GM23338 (cell line): ENCODE results near the gene SLC25A26.

ENCODE experiments used
- CREB1 ChIP-seq: fragments of 250-450 bp; sonication (Bioruptor Pico); IDR thresholded peaks from 2 replicates; pipeline ENCODE4 v1.5.0; 2020; ENCODE audit warnings: low read depth, mild to moderate bottlenecking, moderate library complexity
- ETS1 ChIP-seq: IDR thresholded peaks from 2 replicates; pipeline ENCODE4 v1.6.1; 2016; ENCODE audit warnings: antibody characterized with exemption
- EZH2 ChIP-seq: fragments of 200-600 bp; sonication (generic); IDR thresholded peaks from one replicate; pipeline ENCODE4 v1.8.0; 2017; ENCODE audit warnings: antibody characterized with exemption, mild to moderate bottlenecking, low read depth; ENCODE audit not compliant: unreplicated experiment
- EZH2phosphoT487 ChIP-seq: fragments of 200-600 bp; sonication (generic); IDR thresholded peaks from one replicate; pipeline ENCODE4 v1.8.1; 2018; ENCODE audit warnings: antibody characterized with exemption; ENCODE audit not compliant: unreplicated experiment
- JUNB ChIP-seq: IDR thresholded peaks from one replicate; pipeline ENCODE4 v1.6.1; 2016; ENCODE audit warnings: antibody characterized with exemption; ENCODE audit not compliant: unreplicated experiment
- NANOG ChIP-seq: IDR thresholded peaks from 2 replicates; pipeline ENCODE4 v1.6.1; 2016; ENCODE audit warnings: antibody characterized with exemption, borderline replicate concordance
- POLR2AphosphoS5 ChIP-seq: IDR thresholded peaks from 2 replicates; pipeline ENCODE4 v1.6.1; 2016; ENCODE audit warnings: antibody characterized with exemption, low read depth
- STAT1 ChIP-seq: IDR thresholded peaks from one replicate; pipeline ENCODE4 v1.6.1; 2016; ENCODE audit warnings: antibody characterized with exemption; ENCODE audit not compliant: unreplicated experiment
- ZNF331 ChIP-seq: fragments of 250-450 bp; sonication (Bioruptor Pico); IDR thresholded peaks from 2 replicates; pipeline ENCODE4 v1.5.0; 2020; ENCODE audit warnings: low read depth, mild to moderate bottlenecking, moderate library complexity
- ZNF462 ChIP-seq: fragments of 250-450 bp; sonication (Bioruptor Pico); IDR thresholded peaks from 2 replicates; pipeline ENCODE4 v1.5.0; 2020; ENCODE audit warnings: mild to moderate bottlenecking, moderate library complexity
- TF ChIP-seq, protein P1 (sequence below), 2 experiments: fragments of 200-600 bp in 1 of 2; sonication (generic) in 1 of 2; conservative IDR thresholded peaks; 2 replicates each; pipeline versions ENCODE4 v1.5.1 to v1.6.1; 2016 to 2017; ENCODE audit warnings: antibody characterized with exemption in 2 of 2, low read depth in 2 of 2, mild to moderate bottlenecking in 2 of 2, moderate library complexity in 1 of 2
- TF ChIP-seq, protein P2 (sequence below): IDR thresholded peaks from one replicate; pipeline ENCODE4 v1.6.1; 2018; ENCODE audit warnings: antibody characterized with exemption; ENCODE audit not compliant: unreplicated experiment

- TF ChIP-seq POLR2AphosphoS5 (no peak), STAT1 (no peak), ETS1 (no peak), EZH2 (no peak), ZNF462 (CRISPR knock-in tag) (no peak), NANOG (no peak), JUNB (no peak), EZH2phosphoT487 (no peak), CREB1 (CRISPR knock-in tag) (no peak), ZNF331 (CRISPR knock-in tag) (no peak)
- TF ChIP-seq, protein P1, sequence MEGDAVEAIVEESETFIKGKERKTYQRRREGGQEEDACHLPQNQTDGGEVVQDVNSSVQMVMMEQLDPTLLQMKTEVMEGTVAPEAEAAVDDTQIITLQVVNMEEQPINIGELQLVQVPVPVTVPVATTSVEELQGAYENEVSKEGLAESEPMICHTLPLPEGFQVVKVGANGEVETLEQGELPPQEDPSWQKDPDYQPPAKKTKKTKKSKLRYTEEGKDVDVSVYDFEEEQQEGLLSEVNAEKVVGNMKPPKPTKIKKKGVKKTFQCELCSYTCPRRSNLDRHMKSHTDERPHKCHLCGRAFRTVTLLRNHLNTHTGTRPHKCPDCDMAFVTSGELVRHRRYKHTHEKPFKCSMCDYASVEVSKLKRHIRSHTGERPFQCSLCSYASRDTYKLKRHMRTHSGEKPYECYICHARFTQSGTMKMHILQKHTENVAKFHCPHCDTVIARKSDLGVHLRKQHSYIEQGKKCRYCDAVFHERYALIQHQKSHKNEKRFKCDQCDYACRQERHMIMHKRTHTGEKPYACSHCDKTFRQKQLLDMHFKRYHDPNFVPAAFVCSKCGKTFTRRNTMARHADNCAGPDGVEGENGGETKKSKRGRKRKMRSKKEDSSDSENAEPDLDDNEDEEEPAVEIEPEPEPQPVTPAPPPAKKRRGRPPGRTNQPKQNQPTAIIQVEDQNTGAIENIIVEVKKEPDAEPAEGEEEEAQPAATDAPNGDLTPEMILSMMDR (conservative IDR thresholded peaks at IDR 0.05; ENCODE audit: low read depth in 2 of 2) = no peak
- TF ChIP-seq, protein P2, sequence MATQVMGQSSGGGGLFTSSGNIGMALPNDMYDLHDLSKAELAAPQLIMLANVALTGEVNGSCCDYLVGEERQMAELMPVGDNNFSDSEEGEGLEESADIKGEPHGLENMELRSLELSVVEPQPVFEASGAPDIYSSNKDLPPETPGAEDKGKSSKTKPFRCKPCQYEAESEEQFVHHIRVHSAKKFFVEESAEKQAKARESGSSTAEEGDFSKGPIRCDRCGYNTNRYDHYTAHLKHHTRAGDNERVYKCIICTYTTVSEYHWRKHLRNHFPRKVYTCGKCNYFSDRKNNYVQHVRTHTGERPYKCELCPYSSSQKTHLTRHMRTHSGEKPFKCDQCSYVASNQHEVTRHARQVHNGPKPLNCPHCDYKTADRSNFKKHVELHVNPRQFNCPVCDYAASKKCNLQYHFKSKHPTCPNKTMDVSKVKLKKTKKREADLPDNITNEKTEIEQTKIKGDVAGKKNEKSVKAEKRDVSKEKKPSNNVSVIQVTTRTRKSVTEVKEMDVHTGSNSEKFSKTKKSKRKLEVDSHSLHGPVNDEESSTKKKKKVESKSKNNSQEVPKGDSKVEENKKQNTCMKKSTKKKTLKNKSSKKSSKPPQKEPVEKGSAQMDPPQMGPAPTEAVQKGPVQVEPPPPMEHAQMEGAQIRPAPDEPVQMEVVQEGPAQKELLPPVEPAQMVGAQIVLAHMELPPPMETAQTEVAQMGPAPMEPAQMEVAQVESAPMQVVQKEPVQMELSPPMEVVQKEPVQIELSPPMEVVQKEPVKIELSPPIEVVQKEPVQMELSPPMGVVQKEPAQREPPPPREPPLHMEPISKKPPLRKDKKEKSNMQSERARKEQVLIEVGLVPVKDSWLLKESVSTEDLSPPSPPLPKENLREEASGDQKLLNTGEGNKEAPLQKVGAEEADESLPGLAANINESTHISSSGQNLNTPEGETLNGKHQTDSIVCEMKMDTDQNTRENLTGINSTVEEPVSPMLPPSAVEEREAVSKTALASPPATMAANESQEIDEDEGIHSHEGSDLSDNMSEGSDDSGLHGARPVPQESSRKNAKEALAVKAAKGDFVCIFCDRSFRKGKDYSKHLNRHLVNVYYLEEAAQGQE = no peak
Observed at GRCh38 chr3:66361356-66361755, 140.6 kb downstream of the SLC25A26 start.
